ENCODE results near the gene YBEY.

GRCh38 chr21:46243325-46243724 is 42.8 kb upstream of the YBEY start:
- TF ChIP-seq, protein P1, sequence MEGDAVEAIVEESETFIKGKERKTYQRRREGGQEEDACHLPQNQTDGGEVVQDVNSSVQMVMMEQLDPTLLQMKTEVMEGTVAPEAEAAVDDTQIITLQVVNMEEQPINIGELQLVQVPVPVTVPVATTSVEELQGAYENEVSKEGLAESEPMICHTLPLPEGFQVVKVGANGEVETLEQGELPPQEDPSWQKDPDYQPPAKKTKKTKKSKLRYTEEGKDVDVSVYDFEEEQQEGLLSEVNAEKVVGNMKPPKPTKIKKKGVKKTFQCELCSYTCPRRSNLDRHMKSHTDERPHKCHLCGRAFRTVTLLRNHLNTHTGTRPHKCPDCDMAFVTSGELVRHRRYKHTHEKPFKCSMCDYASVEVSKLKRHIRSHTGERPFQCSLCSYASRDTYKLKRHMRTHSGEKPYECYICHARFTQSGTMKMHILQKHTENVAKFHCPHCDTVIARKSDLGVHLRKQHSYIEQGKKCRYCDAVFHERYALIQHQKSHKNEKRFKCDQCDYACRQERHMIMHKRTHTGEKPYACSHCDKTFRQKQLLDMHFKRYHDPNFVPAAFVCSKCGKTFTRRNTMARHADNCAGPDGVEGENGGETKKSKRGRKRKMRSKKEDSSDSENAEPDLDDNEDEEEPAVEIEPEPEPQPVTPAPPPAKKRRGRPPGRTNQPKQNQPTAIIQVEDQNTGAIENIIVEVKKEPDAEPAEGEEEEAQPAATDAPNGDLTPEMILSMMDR (IDR thresholded peaks at IDR 0.05), result no peak
- no peak for TF ChIP-seq ZFX (IDR thresholded peaks at IDR 0.05; ENCODE audit: borderline replicate concordance)
